NCI-H2171 treated with DMSO at 0.1 percent for 48 hours (cell line): ENCODE data around the gene VCP.
"Not testable (repeated sequence)": the region's sequence is repeated elsewhere in the genome, so short reads cannot be mapped to it uniquely, and the experiment has no call there.

ENCODE experiments used
- DNase-seq: peaks from one replicate; lab custom pipeline; 2025; lab: John Stamatoyannopoulos, UW

VCP gene

DNA sequence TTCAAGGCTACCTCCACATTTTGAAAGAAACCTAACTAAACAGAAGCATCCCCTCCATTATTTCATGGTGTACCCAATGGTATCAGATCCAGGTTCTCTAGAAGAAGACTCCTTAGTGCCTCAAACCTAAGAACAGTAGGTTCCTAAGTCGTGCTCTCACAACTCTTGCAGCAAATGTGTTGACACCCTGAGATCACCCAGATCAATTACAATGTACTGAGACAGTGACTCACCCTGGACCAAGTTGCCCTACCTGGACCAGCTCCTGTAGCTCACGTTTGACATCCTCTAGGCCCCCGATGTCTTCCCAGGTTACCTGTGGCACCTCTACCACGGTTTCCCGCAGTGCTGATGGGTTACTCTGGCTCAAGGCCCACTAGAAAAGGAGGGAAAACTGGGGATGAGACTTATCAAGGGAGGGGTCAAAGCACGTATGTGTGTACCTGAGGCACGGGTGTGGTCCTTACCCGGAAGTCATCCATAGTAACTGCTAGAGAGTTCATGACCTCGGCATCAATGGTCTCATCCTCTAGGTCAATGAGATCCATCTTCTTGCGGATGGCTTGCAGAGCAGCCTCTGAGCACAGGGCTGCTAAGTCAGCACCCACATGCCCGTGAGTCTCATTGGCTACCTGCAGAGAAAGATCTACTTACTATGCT, 11.7 kb downstream of the VCP start:
- no peak for DNase-seq

- DNase-seq: no peak
These were observed 13.0 kb downstream of the VCP start for GRCh38 chr9:35059438-35059837.

GRCh38 chr9:35057271-35057620, 15.2 kb downstream of the VCP start:
- no peak for DNase-seq

DNA sequence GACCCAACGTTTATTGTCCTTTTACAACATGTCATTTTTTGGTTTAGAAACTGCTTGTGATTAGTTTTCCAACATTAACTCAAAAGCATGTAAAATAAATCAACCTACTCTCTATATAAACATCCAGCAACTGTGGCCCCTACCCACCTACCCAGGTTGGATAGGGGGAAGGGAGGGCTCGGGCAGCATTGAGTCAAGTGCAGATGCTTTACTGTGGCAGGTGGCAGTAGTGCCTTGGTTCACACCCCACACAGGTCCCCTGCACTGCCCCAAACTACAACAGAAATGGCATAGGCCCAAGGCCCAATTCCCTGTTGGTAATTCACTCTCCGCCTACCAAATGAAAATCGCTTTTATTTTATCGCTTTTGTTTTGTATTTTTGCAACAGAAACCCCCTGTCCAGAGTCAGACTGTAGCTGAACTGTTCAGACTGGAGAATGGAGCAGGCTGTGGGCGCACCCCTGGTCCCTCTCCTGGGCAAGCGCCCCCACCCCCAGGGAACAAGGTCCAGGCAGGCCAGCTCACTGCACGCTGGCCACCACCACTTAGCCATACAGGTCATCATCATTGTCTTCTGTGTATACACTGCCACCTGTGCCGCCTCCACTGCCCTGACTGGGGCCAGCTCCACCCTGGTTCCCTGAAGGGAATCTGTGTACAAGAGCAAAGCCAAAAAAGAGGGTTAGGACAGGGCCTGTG, 15.7 kb downstream of the VCP start:
- DNase-seq: no peak

DNA sequence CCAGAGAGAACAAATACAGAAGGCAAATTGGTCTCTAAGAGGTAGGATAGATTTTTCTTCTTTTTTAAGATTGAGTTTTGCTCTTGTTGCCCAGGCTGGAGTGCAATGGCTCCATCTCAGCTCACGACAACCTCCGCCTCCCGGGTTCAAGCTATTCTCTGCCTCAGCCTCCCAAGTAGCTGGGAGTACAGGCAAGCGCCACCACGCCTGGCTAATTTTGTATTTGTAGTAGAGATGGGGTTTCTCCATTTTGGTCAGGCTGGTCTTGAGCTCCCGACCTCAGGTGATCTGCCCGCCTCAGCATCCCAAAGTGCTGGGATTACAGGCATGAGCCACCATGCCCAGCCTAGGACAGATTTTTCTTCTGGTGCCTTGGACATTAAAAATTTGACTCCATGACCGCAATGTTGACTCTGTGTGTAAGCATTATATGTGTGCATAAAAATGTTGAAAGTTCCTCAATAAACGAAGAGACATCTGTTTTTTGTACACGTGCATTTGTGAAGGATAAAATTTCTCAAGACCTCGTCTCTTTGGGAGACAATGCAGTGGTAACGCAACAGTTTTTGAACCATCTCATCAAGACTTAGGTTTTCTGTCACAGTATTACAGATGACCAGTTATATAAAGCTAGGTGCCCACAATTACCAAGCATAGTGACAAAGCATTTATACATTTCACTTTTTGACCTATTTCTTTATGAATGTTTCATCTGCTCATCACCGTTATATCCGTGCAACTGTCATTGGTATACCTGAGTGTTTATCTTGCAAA, 17.4 kb downstream of the VCP start:
- no peak for DNase-seq

- DNase-seq: no peak
These were observed 18.1 kb downstream of the VCP start for GRCh38 chr9:35054185-35054835.

GRCh38 chr9:35051069-35051967, 21.1 kb downstream of the VCP start:
- DNase-seq: peak; percentile 4

- DNase-seq: no peak
These were observed 23.9 kb downstream of the VCP start for GRCh38 chr9:35048511-35048910.

- no peak for DNase-seq
These were observed 28.4 kb downstream of the VCP start for GRCh38 chr9:35044071-35044470.

DNA sequence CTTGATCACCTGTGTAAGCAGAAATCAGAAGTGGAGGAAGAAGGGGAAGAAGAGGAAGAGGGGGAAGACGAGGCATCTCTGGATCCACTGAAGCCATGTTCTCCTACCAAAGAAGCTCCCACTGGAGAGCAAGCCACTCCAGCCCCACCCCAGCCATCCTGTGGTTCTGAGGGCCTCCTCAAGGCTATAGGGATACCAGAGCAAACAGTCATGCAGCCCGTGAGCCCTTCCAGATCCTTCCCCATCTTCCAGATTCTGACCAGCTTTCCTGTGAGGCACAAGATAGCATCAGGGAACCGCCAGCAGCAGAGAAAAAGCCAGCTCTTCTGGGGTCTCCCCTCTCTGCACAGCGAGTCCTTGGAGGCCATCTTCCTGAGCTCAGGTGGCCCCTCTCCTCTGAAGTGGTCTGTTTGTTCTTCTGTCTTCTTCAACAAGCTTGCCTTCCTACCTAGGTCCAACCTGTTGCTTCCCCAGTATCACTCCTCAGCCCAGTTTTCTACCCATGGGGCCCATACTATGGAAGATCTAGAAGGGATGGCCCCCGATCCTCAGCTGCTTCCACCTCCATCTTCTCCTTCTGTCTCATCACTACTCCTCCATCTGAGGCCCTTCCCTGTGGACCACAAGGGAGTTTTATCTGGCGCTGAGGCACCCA, 29.4 kb downstream of the VCP start:
- no peak for DNase-seq

DNA sequence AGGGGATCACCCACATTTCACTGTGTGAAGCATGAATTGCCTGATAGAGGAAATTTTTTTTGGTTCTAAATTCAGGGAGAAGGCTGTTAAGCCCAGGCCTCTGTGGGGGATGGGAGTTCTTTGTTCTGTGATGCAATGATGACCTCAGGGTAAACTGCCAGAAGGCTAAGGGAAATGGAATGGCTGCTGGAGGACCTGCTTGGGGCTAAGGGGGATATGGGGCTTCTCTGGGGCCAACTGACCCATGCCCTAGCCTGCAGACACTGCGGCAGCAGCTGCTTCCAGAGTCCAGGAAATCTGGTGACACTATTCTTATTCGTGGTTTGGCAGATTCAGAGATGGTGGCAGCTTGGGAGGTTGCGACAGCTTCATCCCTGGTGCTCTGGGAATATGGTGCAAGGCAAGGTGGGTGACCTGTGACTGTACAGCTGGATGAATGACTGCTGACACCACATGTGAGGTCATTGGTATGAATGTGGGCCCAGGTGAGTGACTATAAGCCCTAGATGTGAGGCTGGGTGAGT, 30.3 kb downstream of the VCP start:
- no peak for DNase-seq

GRCh38 chr9:35035851-35036701, 36.3 kb downstream of the VCP start:
- DNase-seq: no peak

DNA sequence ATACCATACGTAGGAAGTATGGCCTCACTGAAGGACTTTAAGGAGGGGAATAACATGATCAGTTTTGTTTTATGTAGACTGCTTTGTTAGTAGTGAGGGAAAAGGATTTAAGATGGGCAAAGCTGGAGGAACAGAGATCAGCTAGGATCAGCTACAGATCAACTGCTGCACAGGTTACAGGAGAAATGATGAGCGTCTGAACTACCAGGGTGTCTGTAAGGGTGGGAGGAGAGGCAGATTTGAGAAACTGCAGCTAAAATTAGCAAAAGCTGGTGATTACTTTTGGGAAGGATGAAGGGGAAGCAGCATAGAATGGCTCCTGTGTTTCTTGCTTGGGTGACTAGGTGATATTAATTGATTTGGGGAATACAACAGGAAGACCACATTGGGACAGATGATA, 39.3 kb downstream of the VCP start:
- no peak for DNase-seq

- DNase-seq: no peak
These were observed 42.6 kb downstream of the VCP start for GRCh38 chr9:35029852-35030251.

DNA sequence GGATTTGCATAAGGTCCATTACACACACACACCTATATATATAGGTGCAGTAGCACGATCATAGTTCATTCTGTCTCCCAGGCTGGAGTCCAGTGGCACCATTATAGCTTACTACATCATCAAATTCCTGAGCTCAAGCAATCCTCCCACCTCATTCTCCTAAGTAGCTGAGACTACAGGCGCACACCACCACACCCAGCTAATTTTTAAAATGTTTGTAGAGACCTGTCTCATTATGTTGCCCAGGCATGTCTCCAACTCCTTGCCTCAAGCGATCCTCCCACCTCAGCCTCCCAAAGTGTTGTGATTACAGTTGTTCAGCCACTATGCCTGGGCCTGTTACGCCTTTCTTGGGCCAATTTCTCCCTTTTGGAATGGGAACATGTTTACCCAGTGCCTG, 43.2 kb downstream of the VCP start:
- no peak for DNase-seq

- no peak for DNase-seq
These were observed 44.1 kb downstream of the VCP start for GRCh38 chr9:35028341-35028740.

- no peak for DNase-seq
These were observed 44.6 kb downstream of the VCP start for GRCh38 chr9:35027860-35028259.

DNA sequence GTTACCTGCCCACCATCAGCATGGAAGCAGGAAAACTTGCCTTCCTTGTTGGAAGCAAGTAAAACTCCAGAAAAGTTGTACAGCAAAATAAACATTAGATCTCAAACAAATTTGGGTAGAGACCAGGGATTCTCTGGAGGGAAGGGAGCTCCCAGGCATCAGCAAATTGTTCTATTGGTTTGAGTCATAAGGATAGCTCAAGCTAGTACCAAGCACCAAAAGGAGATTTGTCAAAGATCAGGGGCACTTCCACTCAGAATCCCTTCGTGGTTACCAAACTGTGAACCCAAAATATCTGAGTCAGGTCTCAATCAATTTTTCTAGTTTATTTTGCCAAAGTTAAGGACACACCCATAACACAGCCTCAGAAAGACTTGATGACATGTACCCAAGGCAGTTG, 45.1 kb downstream of the VCP start:
- DNase-seq: no peak

DNA sequence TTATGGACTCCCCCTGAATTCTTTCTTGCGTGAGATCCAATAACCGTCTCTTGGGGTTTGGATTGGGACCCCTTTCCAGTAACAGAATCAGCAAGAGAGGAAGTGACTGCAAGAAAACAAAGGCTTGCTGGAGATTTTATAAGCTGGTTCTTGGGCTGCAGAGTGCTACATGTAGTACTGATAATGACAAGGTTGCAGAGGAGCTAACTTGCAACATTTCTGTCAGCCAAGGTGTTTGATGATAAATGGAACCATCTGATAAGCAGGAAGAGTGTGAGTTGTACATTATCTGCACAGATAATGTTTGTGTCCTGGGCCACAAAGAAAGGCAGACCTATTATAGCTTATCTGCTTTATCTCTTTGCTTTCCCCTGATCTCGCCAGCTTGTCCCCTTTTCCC, 45.8 kb downstream of the VCP start:
- no peak for DNase-seq

DNA sequence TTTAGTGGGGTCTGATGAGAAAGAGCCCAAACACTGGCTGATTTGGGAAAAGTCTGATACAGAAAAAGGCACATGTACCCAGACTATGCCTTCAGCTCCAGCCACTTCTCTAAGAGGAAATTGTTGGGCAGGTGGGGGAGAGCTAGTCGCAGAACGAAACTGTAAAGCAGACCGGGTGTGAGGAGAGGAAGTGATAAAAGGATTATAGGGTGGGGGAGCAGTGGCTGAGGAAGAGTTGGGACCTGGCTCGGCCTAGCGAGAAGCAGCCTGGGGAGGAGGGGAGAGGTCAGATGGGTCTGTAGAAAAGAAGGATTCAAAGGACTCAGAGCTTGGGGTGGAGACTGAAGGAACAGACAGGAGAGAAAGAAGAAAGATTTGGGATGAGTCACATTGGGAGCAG, 49.0 kb downstream of the VCP start:
- DNase-seq: not testable (repeated sequence)
